Measurements from ENCODE around the gene PCDHGC5.

Gene PCDHGC5

DNA sequence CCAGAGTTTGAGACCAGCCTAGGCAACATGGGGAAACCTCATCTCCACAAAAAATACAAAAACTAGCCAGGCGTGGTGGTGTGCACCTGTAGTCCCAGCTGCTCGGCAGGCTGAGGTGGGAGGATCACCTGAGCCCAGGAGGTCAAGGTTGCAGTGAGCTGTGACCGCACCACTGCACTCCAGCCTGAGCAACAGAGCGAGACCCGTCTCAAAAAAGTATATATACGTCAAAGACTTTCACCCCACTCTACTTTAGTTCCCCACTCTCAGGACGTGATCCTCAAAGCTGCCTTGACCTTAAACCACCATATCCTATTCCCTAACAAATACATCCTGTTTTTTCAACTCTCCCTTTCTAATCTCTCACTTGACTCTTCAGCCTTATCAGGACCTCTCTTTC, 41.0 kb downstream of the PCDHGC5 start:
- Histone ChIP-seq H3K27me3 (ENCODE audit: control insufficient read depth, insufficient read depth, low read length) (no peaks in the 10 kb centered on the region), H3K9ac (ENCODE audit: low read length) (no peak overlapping the region), H3K4me3 (ENCODE audit: low read length) (no peak overlapping the region), H3K9me3 (ENCODE audit: control insufficient read depth, low read length) (no peaks in the 10 kb centered on the region), H3K4me1 (ENCODE audit: control insufficient read depth, insufficient read depth, low read length) (peaks cover 12% of the 10 kb centered on the region), H3K36me3 (ENCODE audit: control insufficient read depth, insufficient read depth, low read length) (no peaks in the 10 kb centered on the region)

DNA sequence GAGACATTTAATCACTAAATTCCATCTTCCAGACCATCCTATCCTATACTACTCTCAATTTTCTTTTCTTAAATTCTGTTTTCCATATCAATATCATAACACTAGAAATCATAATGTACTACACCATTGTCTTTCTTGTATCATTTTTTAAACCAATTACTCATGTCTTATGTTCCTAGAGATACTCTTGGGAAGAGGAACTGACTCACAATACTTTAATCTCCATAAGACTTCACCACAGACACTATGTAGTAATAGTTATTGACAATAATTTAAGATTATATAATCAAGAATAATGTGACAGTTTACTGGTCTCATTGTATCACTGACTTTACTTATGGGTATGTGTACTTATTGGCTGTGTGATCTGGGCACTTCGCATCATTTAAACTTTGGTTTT, 43.8 kb downstream of the PCDHGC5 start:
- Histone ChIP-seq H3K9ac (ENCODE audit: low read length) (no peak overlapping the region), H3K9me3 (ENCODE audit: control insufficient read depth, low read length) (no peaks in the 10 kb centered on the region), H3K4me1 (ENCODE audit: control insufficient read depth, insufficient read depth, low read length) (no peaks in the 10 kb centered on the region), H3K27me3 (ENCODE audit: control insufficient read depth, insufficient read depth, low read length) (no peaks in the 10 kb centered on the region), H3K36me3 (ENCODE audit: control insufficient read depth, insufficient read depth, low read length) (no peaks in the 10 kb centered on the region), H3K4me3 (ENCODE audit: low read length) (no peak overlapping the region)

DNA sequence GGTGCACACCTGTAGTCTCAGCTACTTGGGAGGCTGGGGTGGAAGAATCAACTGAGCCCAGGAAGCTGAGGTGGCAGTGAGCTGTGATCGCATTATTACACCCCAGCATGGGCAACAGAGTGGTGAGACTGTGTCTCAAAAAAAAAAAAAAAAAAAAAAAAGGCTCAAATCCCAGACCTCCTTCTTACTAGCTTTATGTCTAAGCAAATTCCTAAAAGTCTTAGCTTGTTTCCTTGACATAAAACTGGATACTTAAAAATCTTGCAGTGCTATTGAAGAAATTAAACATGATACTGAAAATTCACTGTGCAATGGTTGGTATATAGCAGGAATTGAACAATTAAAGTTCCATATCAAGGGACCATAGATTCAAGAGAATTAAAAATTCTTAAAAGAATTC, 45.0 kb downstream of the PCDHGC5 start:
- no peaks in the 10 kb centered on the region for H3K36me3 ChIP-seq (ENCODE audit: control insufficient read depth, insufficient read depth, low read length)

DNA sequence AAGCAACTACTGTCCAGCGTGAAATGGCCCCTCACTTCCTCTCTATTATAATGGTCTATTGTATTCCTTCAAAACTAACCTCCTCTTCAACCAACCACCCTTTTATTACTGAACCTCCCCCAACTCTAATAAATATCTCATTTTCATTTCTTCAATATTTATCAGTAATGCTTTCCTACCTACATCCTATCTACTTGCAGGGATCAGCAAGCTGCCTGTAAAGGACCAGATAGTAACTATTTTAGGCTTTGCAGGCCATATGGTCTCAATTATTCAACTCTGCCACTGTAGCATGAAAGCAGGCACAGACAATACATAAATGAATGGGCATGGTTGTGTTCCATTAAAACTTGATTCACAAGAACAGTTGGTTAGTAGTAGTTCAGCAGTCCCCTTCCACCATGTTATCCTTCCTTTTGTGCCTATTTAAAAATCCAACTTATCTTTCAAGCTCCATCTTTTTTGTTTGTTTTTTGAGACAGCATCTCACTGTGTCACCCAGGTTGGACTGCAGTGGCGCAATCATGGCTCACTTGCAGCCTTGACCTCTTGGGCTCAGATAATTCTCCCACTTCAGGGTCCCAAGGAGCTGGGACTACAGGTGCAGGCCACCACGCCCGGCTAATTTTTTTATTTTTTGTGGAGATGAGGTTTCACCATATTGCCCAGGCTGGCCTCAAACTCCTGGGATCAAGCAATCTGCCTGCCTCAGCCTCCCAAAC, 45.8 kb downstream of the PCDHGC5 start:
- no peaks in the 10 kb centered on the region for H3K9me3 ChIP-seq (ENCODE audit: control insufficient read depth, low read length)
- H3K27me3 ChIP-seq (ENCODE audit: control insufficient read depth, insufficient read depth, low read length): no peaks in the 10 kb centered on the region
- H3K4me1 ChIP-seq (ENCODE audit: control insufficient read depth, insufficient read depth, low read length): no peaks in the 10 kb centered on the region
- no peak overlapping the region for H3K4me3 ChIP-seq (ENCODE audit: low read length)
- H3K36me3 ChIP-seq (ENCODE audit: control insufficient read depth, insufficient read depth, low read length): no peaks in the 10 kb centered on the region
- H3K9ac ChIP-seq (ENCODE audit: low read length): no peak overlapping the region

More for the DNA sequence above, 45.0 kb downstream of the PCDHGC5 start:
- no peak overlapping the region for H3K9ac ChIP-seq (ENCODE audit: low read length)
- no peaks in the 10 kb centered on the region for H3K4me1 ChIP-seq (ENCODE audit: control insufficient read depth, insufficient read depth, low read length)
- H3K9me3 ChIP-seq (ENCODE audit: control insufficient read depth, low read length): no peaks in the 10 kb centered on the region
- H3K4me3 ChIP-seq (ENCODE audit: low read length): no peak overlapping the region
- no peaks in the 10 kb centered on the region for H3K27me3 ChIP-seq (ENCODE audit: control insufficient read depth, insufficient read depth, low read length)

All from mucosa of stomach (tissue), 1 donor.